Measurements from ENCODE around the gene PRKCE. TPM values are rescaled to one million over a fixed set of nuclear protein-coding genes. Genes with fewer than 3 reads are reported as not detected.

PRKCE gene
- total RNA-seq, 1 experiment from 2014 or later: 2.4 TPM

GRCh38 chr2:46098621-46099062 is 447.2 kb downstream of the PRKCE start:
- intact Hi-C loops (cut with micrococcal nuclease; ENCODE audit: unreplicated experiment): no loop called here
- no peak for DNase-seq (ENCODE audit: low spot score)
- no peaks in the 10 kb centered on the region for H3K36me3 ChIP-seq (ENCODE audit: insufficient read depth, low read length, poor library complexity, severe bottlenecking)
- H3K27ac ChIP-seq (ENCODE audit: low read depth, low read length, poor library complexity, severe bottlenecking): no peak overlapping the region
- TF ChIP-seq CTCF (conservative IDR thresholded peaks at IDR 0.05; ENCODE audit: low read depth, low read length) (no peak), EZH2 (IDR thresholded peaks at IDR 0.05; ENCODE audit: borderline replicate concordance, low read depth, low read length, poor library complexity, severe bottlenecking) (no peak)
- BruUV-seq (replicated peaks): no TSS peak
- H3K27me3 ChIP-seq (replicated peaks; ENCODE audit: insufficient read depth, low read depth, low read length, poor library complexity): no peaks in the 10 kb centered on the region
- peaks cover 3% of the 10 kb centered on the region for H3K4me1 ChIP-seq (ENCODE audit: insufficient read depth, low read length, poor library complexity, severe bottlenecking)
- CTCF ChIA-PET: no interaction called here
- no peaks in the 10 kb centered on the region for H3K9me3 ChIP-seq (ENCODE audit: low read depth, low read length, poor library complexity, severe bottlenecking)
- POLR2A ChIA-PET (ENCODE audit: low non-redundant PET): no interaction called here
- H3K4me3 ChIP-seq (ENCODE audit: low read depth, low read length, poor library complexity, severe bottlenecking): no peak overlapping the region

GRCh38 chr2:46101557-46102220 is 450.2 kb downstream of the PRKCE start:
- intact Hi-C loops (cut with micrococcal nuclease; ENCODE audit: unreplicated experiment): no loop called here
- POLR2A ChIA-PET (ENCODE audit: low non-redundant PET): no interaction called here
- CTCF ChIA-PET: no interaction called here

GRCh38 chr2:46106690-46107089 is 455.2 kb downstream of the PRKCE start:
- no TSS peak for BruUV-seq (replicated peaks)
- no peak for DNase-seq (ENCODE audit: low spot score)
- TF ChIP-seq CTCF (conservative IDR thresholded peaks at IDR 0.05; ENCODE audit: low read depth, low read length) (no peak), EZH2 (IDR thresholded peaks at IDR 0.05; ENCODE audit: borderline replicate concordance, low read depth, low read length, poor library complexity, severe bottlenecking) (no peak)
- POLR2A ChIA-PET (ENCODE audit: low non-redundant PET): no interaction called here
- Histone ChIP-seq H3K9me3 (ENCODE audit: low read depth, low read length, poor library complexity, severe bottlenecking) (no peaks in the 10 kb centered on the region), H3K27ac (ENCODE audit: low read depth, low read length, poor library complexity, severe bottlenecking) (no peak overlapping the region), H3K4me3 (ENCODE audit: low read depth, low read length, poor library complexity, severe bottlenecking) (no peak overlapping the region), H3K27me3 (replicated peaks; ENCODE audit: insufficient read depth, low read depth, low read length, poor library complexity) (no peaks in the 10 kb centered on the region), H3K36me3 (ENCODE audit: insufficient read depth, low read length, poor library complexity, severe bottlenecking) (no peaks in the 10 kb centered on the region), H3K4me1 (ENCODE audit: insufficient read depth, low read length, poor library complexity, severe bottlenecking) (no peaks in the 10 kb centered on the region)
- CTCF ChIA-PET: no interaction called here
- intact Hi-C loops (cut with micrococcal nuclease; ENCODE audit: unreplicated experiment): no loop called here

More at GRCh38 chr2:46101557-46102220, 450.2 kb downstream of the PRKCE start:
- no peaks in the 10 kb centered on the region for H3K27me3 ChIP-seq (replicated peaks; ENCODE audit: insufficient read depth, low read depth, low read length, poor library complexity)
- DNase-seq (ENCODE audit: low spot score): no peak
- H3K27ac ChIP-seq (ENCODE audit: low read depth, low read length, poor library complexity, severe bottlenecking): no peak overlapping the region
- H3K9me3 ChIP-seq (ENCODE audit: low read depth, low read length, poor library complexity, severe bottlenecking): no peaks in the 10 kb centered on the region
- peaks cover 3% of the 10 kb centered on the region for H3K4me1 ChIP-seq (ENCODE audit: insufficient read depth, low read length, poor library complexity, severe bottlenecking)
- no peak for TF ChIP-seq CTCF (conservative IDR thresholded peaks at IDR 0.05; ENCODE audit: low read depth, low read length)
- no peak for TF ChIP-seq EZH2 (IDR thresholded peaks at IDR 0.05; ENCODE audit: borderline replicate concordance, low read depth, low read length, poor library complexity, severe bottlenecking)
- no peak overlapping the region for H3K4me3 ChIP-seq (ENCODE audit: low read depth, low read length, poor library complexity, severe bottlenecking)
- no TSS peak for BruUV-seq (replicated peaks)
- no peaks in the 10 kb centered on the region for H3K36me3 ChIP-seq (ENCODE audit: insufficient read depth, low read length, poor library complexity, severe bottlenecking)
